HUES48 (cell line): Measurements from ENCODE around the gene KCNB1.

ENCODE experiments used
- H3K27ac ChIP-seq: one replicate; pipeline ENCODE4 v1.7.0; 2013; ENCODE audit warnings: low read depth, low read length, inconsistent platforms
- H3K27me3 ChIP-seq: 2 replicates; pipeline ENCODE4 v1.6.1; 2013; ENCODE audit warnings: mild to moderate bottlenecking, low read length; ENCODE audit not compliant: control insufficient read depth, insufficient read depth
- H3K36me3 ChIP-seq: 2 replicates; pipeline ENCODE4 v1.6.1; 2013; ENCODE audit warnings: low read length; ENCODE audit not compliant: control insufficient read depth, insufficient read depth
- H3K4me1 ChIP-seq: 2 replicates; pipeline ENCODE4 v1.6.1; 2013; ENCODE audit warnings: mild to moderate bottlenecking, low read length; ENCODE audit not compliant: control insufficient read depth, insufficient read depth
- H3K4me3 ChIP-seq: 2 replicates; pipeline ENCODE4 v1.5.1; 2013; ENCODE audit warnings: mild to moderate bottlenecking, low read depth, low read length
- H3K9ac ChIP-seq: 2 replicates; pipeline ENCODE4 v1.6.1; 2013; ENCODE audit warnings: mild to moderate bottlenecking, low read depth, low read length, moderate library complexity
- H3K9me3 ChIP-seq: 2 replicates; pipeline ENCODE4 v1.6.1; 2013; ENCODE audit warnings: low read length; ENCODE audit not compliant: control insufficient read depth, insufficient read depth

KCNB1 gene

GRCh38 chr20:49351775-49352174 lies 130.7 kb downstream of the KCNB1 start:
- Histone ChIP-seq H3K27ac (no peak overlapping the region), H3K27me3 (no peaks in the 10 kb centered on the region), H3K9me3 (no peaks in the 10 kb centered on the region), H3K4me1 (no peaks in the 10 kb centered on the region), H3K36me3 (no peaks in the 10 kb centered on the region), H3K4me3 (no peak overlapping the region), H3K9ac (no peak overlapping the region)

GRCh38 chr20:49349694-49350252 lies 132.7 kb downstream of the KCNB1 start:
- Histone ChIP-seq H3K4me3 (no peak overlapping the region), H3K9ac (no peak overlapping the region), H3K9me3 (no peaks in the 10 kb centered on the region), H3K4me1 (no peaks in the 10 kb centered on the region), H3K36me3 (no peaks in the 10 kb centered on the region), H3K27ac (no peak overlapping the region), H3K27me3 (no peaks in the 10 kb centered on the region)

GRCh38 chr20:49349078-49349477 lies 133.4 kb downstream of the KCNB1 start:
- Histone ChIP-seq H3K4me1 (no peaks in the 10 kb centered on the region), H3K4me3 (no peak overlapping the region), H3K27ac (no peak overlapping the region), H3K27me3 (no peaks in the 10 kb centered on the region), H3K9ac (no peak overlapping the region), H3K9me3 (no peaks in the 10 kb centered on the region), H3K36me3 (no peaks in the 10 kb centered on the region)

GRCh38 chr20:49348563-49348962 lies 133.9 kb downstream of the KCNB1 start:
- Histone ChIP-seq H3K9ac (no peak overlapping the region), H3K9me3 (no peaks in the 10 kb centered on the region), H3K27ac (no peak overlapping the region), H3K4me1 (no peaks in the 10 kb centered on the region), H3K4me3 (no peak overlapping the region), H3K27me3 (no peaks in the 10 kb centered on the region), H3K36me3 (no peaks in the 10 kb centered on the region)

- Histone ChIP-seq H3K9me3 (no peaks in the 10 kb centered on the region), H3K4me1 (no peaks in the 10 kb centered on the region), H3K4me3 (no peak overlapping the region), H3K27me3 (no peaks in the 10 kb centered on the region), H3K27ac (no peak overlapping the region), H3K9ac (no peak overlapping the region), H3K36me3 (no peaks in the 10 kb centered on the region)
These were observed 135.3 kb downstream of the KCNB1 start for GRCh38 chr20:49347156-49347555.

- Histone ChIP-seq H3K36me3 (no peaks in the 10 kb centered on the region), H3K9me3 (no peaks in the 10 kb centered on the region), H3K9ac (no peak overlapping the region), H3K4me3 (no peak overlapping the region), H3K27ac (no peak overlapping the region), H3K27me3 (no peaks in the 10 kb centered on the region), H3K4me1 (no peaks in the 10 kb centered on the region)
These were observed 135.8 kb downstream of the KCNB1 start for GRCh38 chr20:49346682-49347081.

- no peaks in the 10 kb centered on the region for H3K9me3 ChIP-seq
- H3K27me3 ChIP-seq, result no peaks in the 10 kb centered on the region
- H3K9ac ChIP-seq, result no peak overlapping the region
- H3K27ac ChIP-seq, result no peak overlapping the region
- no peaks in the 10 kb centered on the region for H3K36me3 ChIP-seq
- H3K4me1 ChIP-seq, result no peaks in the 10 kb centered on the region
- H3K4me3 ChIP-seq, result no peak overlapping the region
These were observed 136.9 kb downstream of the KCNB1 start for GRCh38 chr20:49345524-49345923.

- no peak overlapping the region for H3K27ac ChIP-seq
- H3K27me3 ChIP-seq, result no peaks in the 10 kb centered on the region
- H3K9ac ChIP-seq, result no peak overlapping the region
- no peaks in the 10 kb centered on the region for H3K4me1 ChIP-seq
- H3K9me3 ChIP-seq, result no peaks in the 10 kb centered on the region
- H3K36me3 ChIP-seq, result no peaks in the 10 kb centered on the region
- H3K4me3 ChIP-seq, result no peak overlapping the region
These were observed 137.5 kb downstream of the KCNB1 start for GRCh38 chr20:49344975-49345374.

- H3K4me1 ChIP-seq, result no peaks in the 10 kb centered on the region
- no peak overlapping the region for H3K9ac ChIP-seq
- H3K27ac ChIP-seq, result no peak overlapping the region
- H3K27me3 ChIP-seq, result no peaks in the 10 kb centered on the region
- H3K36me3 ChIP-seq, result no peaks in the 10 kb centered on the region
- H3K4me3 ChIP-seq, result no peak overlapping the region
- no peaks in the 10 kb centered on the region for H3K9me3 ChIP-seq
These were observed 138.3 kb downstream of the KCNB1 start for GRCh38 chr20:49344140-49344539.

- no peaks in the 10 kb centered on the region for H3K36me3 ChIP-seq
- H3K9ac ChIP-seq, result no peak overlapping the region
- no peaks in the 10 kb centered on the region for H3K4me1 ChIP-seq
- H3K4me3 ChIP-seq, result no peak overlapping the region
- H3K27me3 ChIP-seq, result no peaks in the 10 kb centered on the region
- H3K27ac ChIP-seq, result no peak overlapping the region
- H3K9me3 ChIP-seq, result no peaks in the 10 kb centered on the region
These were observed 139.2 kb downstream of the KCNB1 start for GRCh38 chr20:49343246-49343645.

GRCh38 chr20:49340161-49340966 lies 142.1 kb downstream of the KCNB1 start:
- H3K9me3 ChIP-seq, result no peaks in the 10 kb centered on the region
- H3K4me1 ChIP-seq, result no peaks in the 10 kb centered on the region
- no peak overlapping the region for H3K9ac ChIP-seq
- no peak overlapping the region for H3K4me3 ChIP-seq
- no peaks in the 10 kb centered on the region for H3K27me3 ChIP-seq
- H3K36me3 ChIP-seq, result no peaks in the 10 kb centered on the region
- H3K27ac ChIP-seq, result no peak overlapping the region
